SH-SY5Y (cell line): Measurements from ENCODE around the gene SLC39A7.

Source experiments
- GATA2 ChIP-seq: IDR thresholded peaks from 2 replicates; pipeline ENCODE4 v1.6.1; 2011; ENCODE audit warnings: mild to moderate bottlenecking, low read depth, low read length
- GATA3 ChIP-seq: IDR thresholded peaks from 2 replicates; pipeline ENCODE4 v1.6.1; 2011; ENCODE audit warnings: low read depth, mild to moderate bottlenecking, low read length, moderate library complexity

Gene SLC39A7

GRCh38 chr6:33192105-33192646, 8.5 kb upstream of the SLC39A7 start, which contains the start of gene COL11A2:
TSS of gene COL11A2 (minus strand) at chr6:33192467. CDS start at chr6:33192240, 227 bp downstream.
- TF ChIP-seq GATA3 (no peak), GATA2 (no peak)

- TF ChIP-seq GATA3 = no peak
Measured at GRCh38 chr6:33192671-33193602, 7.7 kb upstream of the SLC39A7 start.

- TF ChIP-seq GATA2 = no peak
- TF ChIP-seq GATA3 = no peak
Measured at GRCh38 chr6:33193619-33194018, 7.0 kb upstream of the SLC39A7 start.

GRCh38 chr6:33194431-33194979, 6.2 kb upstream of the SLC39A7 start:
- TF ChIP-seq GATA2 = no peak
- no peak for TF ChIP-seq GATA3

- TF ChIP-seq GATA2 (no peak), GATA3 (no peak)
Measured at GRCh38 chr6:33195304-33196165, 5.1 kb upstream of the SLC39A7 start.

- TF ChIP-seq GATA2 (no peak), GATA3 (no peak)
Measured at GRCh38 chr6:33197431-33198048, 3.1 kb upstream of the SLC39A7 start.

GRCh38 chr6:33198159-33198852, 2.4 kb upstream of the SLC39A7 start:
- no peak for TF ChIP-seq GATA2
- TF ChIP-seq GATA3 = no peak

- TF ChIP-seq GATA2 (no peak), GATA3 (no peak)
Measured at GRCh38 chr6:33198853-33199436, 1.7 kb upstream of the SLC39A7 start.

- TF ChIP-seq GATA3 (no peak), GATA2 (no peak)
Measured at GRCh38 chr6:33199687-33200218, 914 bp upstream of the SLC39A7 start.

GRCh38 chr6:33201147-33201545, 479 bp downstream of the SLC39A7 start:
- TF ChIP-seq GATA3 = no peak
- TF ChIP-seq GATA2 = no peak

GRCh38 chr6:33201935-33202334, 1.3 kb downstream of the SLC39A7 start:
- no peak for TF ChIP-seq GATA3
- TF ChIP-seq GATA2 = no peak

- TF ChIP-seq GATA2 = no peak
- TF ChIP-seq GATA3 = no peak
Measured at GRCh38 chr6:33202799-33203198, 2.1 kb downstream of the SLC39A7 start.

GRCh38 chr6:33203443-33204164, 2.9 kb downstream of the SLC39A7 start:
- TF ChIP-seq GATA2 = no peak
- no peak for TF ChIP-seq GATA3
